SK-N-SH (cell line): ENCODE data around the gene MB21D2. TPM values are rescaled to one million over a fixed set of nuclear protein-coding genes. Genes with fewer than 3 reads are reported as not detected.
"Not testable (repeated sequence)": the region's sequence is repeated elsewhere in the genome, so short reads cannot be mapped to it uniquely, and the experiment has no call there.

Experiments used
- CTCF ChIA-PET: fragments of 300-600, 350-600 bp; formaldehyde crosslinking; extraction: SDS; loops from one replicate; lab custom pipeline; 2021; lab: Yijun Ruan, JAX
- POLR2A ChIA-PET: fragments of 350-600 bp; sonication (Branson Sonifier 250); formaldehyde crosslinking; extraction: SDS; loops from one replicate; lab custom pipeline; 2020; ENCODE audit warnings: antibody characterized with exemption, inconsistent platforms; lab: Yijun Ruan, JAX
- DNase-seq: peaks from one replicate; pipeline ENCODE4 v3.0.0; 2012
- H2AFZ ChIP-seq: fragments of 200-600 bp; sonication (generic); 2 replicates; pipeline ENCODE4 v1.8.1; 2016; ENCODE audit warnings: antibody characterized with exemption, mild to moderate bottlenecking, low read depth
- H3F3A ChIP-seq: fragments of 200-600 bp; sonication (generic); replicated peaks from 2 replicates; pipeline ENCODE3; 2016; ENCODE audit warnings: antibody characterized with exemption, mild to moderate bottlenecking; ENCODE audit not compliant: insufficient read depth
- H3K27ac ChIP-seq, 2 experiments: fragments of 200-500 bp in 1 of 2; fragments of 200-600 bp in 1 of 2; sonication (Bioruptor generic) in 1 of 2; sonication (generic), shearing (Covaris generic) in 1 of 2; 2 replicates each; pipeline versions ENCODE4 v1.5.1 to v1.6.1; 2014 to 2016; ENCODE audit warnings: low read depth in 2 of 2, inconsistent platforms in 1 of 2, low read length in 1 of 2, mild to moderate bottlenecking in 1 of 2, mixed read lengths in 1 of 2
- H3K27me3 ChIP-seq: fragments of 200-600 bp; sonication (generic), shearing (Covaris generic); 2 replicates; pipeline ENCODE4 v1.6.1; 2016; ENCODE audit warnings: mixed run types; ENCODE audit not compliant: insufficient read depth
- H3K36me3 ChIP-seq, 2 experiments: fragments of 200-500 bp in 1 of 2; fragments of 200-600 bp in 1 of 2; sonication (Bioruptor generic) in 1 of 2; sonication (generic) in 1 of 2; replicated peaks in 1 of 2; 2 replicates each; pipeline versions ENCODE3 to v1.5.1; 2014 to 2016; ENCODE audit warnings: low read length in 1 of 2, mild to moderate bottlenecking in 1 of 2; ENCODE audit not compliant: insufficient read depth in 2 of 2, control insufficient read depth in 1 of 2
- H3K4me1 ChIP-seq, 2 experiments: fragments of 200-500 bp in 1 of 2; fragments of 200-600 bp in 1 of 2; sonication (Bioruptor generic) in 1 of 2; sonication (generic), shearing (Covaris generic) in 1 of 2; 2 replicates each; pipeline versions ENCODE4 v1.5.1 to v1.6.1; 2014 to 2016; ENCODE audit warnings: low read depth in 1 of 2, low read length in 1 of 2, mixed run types in 1 of 2; ENCODE audit not compliant: insufficient read depth in 2 of 2, control insufficient read depth in 1 of 2
- H3K4me2 ChIP-seq: fragments of 200-600 bp; sonication (generic), shearing (Covaris generic); 2 replicates; pipeline ENCODE4 v1.6.1; 2017; ENCODE audit warnings: mixed run types
- H3K4me3 ChIP-seq, 2 experiments: fragments of 200-500 bp in 1 of 2; fragments of 200-600 bp in 1 of 2; sonication (Bioruptor generic) in 1 of 2; sonication (generic), shearing (Covaris generic) in 1 of 2; 2 replicates each; pipeline versions ENCODE4 v1.5.1 to v1.8.1; 2014 to 2016; ENCODE audit warnings: low read depth in 2 of 2, inconsistent platforms in 1 of 2, low read length in 1 of 2, mild to moderate bottlenecking in 1 of 2, mixed read lengths in 1 of 2, moderate library complexity in 1 of 2
- H3K79me2 ChIP-seq: fragments of 200-600 bp; sonication (generic); 2 replicates; pipeline ENCODE4 v1.8.1; 2017; ENCODE audit warnings: mild to moderate bottlenecking; ENCODE audit not compliant: insufficient read depth
- H3K9ac ChIP-seq: fragments of 200-600 bp; sonication (generic); 2 replicates; pipeline ENCODE4 v1.6.1; 2017; ENCODE audit warnings: mixed run types
- H3K9me2 ChIP-seq: fragments of 200-600 bp; sonication (generic); 2 replicates; pipeline ENCODE4 v1.6.1; 2017; ENCODE audit warnings: mixed run types
- H3K9me3 ChIP-seq: fragments of 200-600 bp; sonication (generic); 2 replicates; pipeline ENCODE4 v1.6.1; 2017; ENCODE audit warnings: mixed run types, mild to moderate bottlenecking, moderate library complexity
- H4K20me1 ChIP-seq: fragments of 200-600 bp; sonication (generic); 2 replicates; pipeline ENCODE4 v1.6.1; 2017; ENCODE audit warnings: mild to moderate bottlenecking, mixed run types; ENCODE audit not compliant: insufficient read depth
- CHD2 ChIP-seq: fragments of 150-350 bp; IDR thresholded peaks from 2 replicates; pipeline ENCODE4 v1.6.1; 2018; ENCODE audit warnings: low read length; ENCODE audit not compliant: partially characterized antibody
- CTCF ChIP-seq: fragments of 200-600 bp; sonication (generic); IDR thresholded peaks from 2 replicates; pipeline ENCODE4 v1.6.1; 2017; ENCODE audit warnings: antibody characterized with exemption, mild to moderate bottlenecking, moderate library complexity
- ELF1 ChIP-seq: IDR thresholded peaks from 2 replicates; pipeline ENCODE4 v1.4.0; 2012
- EP300 ChIP-seq, 2 experiments: IDR thresholded peaks; 2 replicates each; pipeline versions ENCODE4 v1.4.0 to v1.6.1; 2012; ENCODE audit warnings: borderline replicate concordance in 1 of 2, low read depth in 1 of 2, low read length in 1 of 2
- EZH2phosphoT487 ChIP-seq: fragments of 200-600 bp; sonication (generic); IDR thresholded peaks from 2 replicates; pipeline ENCODE4 v1.6.1; 2017; ENCODE audit warnings: low read depth, mixed run types, mild to moderate bottlenecking, antibody characterized with exemption, moderate library complexity, borderline replicate concordance
- GABPA ChIP-seq: IDR thresholded peaks from 2 replicates; pipeline ENCODE4 v1.4.0; 2012; ENCODE audit warnings: low read depth, mild to moderate bottlenecking
- GATA2 ChIP-seq: sonication (generic); formaldehyde crosslinking; IDR thresholded peaks from 2 replicates; pipeline ENCODE4 v1.5.0; 2020; ENCODE audit warnings: mild to moderate bottlenecking, missing genetic modification reagents
- MEF2A ChIP-seq: IDR thresholded peaks from 2 replicates; pipeline ENCODE4 v1.4.0; 2012; ENCODE audit warnings: low read depth, borderline replicate concordance
- NFIC ChIP-seq: IDR thresholded peaks from 2 replicates; pipeline ENCODE4 v1.4.0; 2012; ENCODE audit warnings: borderline replicate concordance
- POLR2AphosphoS5 ChIP-seq: IDR thresholded peaks from 2 replicates; pipeline ENCODE4 v1.6.1; 2012; ENCODE audit warnings: low read depth, low read length
- RAD21 ChIP-seq: IDR thresholded peaks from 2 replicates; pipeline ENCODE4 v1.6.1; 2012; ENCODE audit warnings: mild to moderate bottlenecking, low read length
- RCOR1 ChIP-seq: fragments of 150-350 bp; IDR thresholded peaks from 2 replicates; pipeline ENCODE4 v1.6.1; 2017; ENCODE audit warnings: antibody characterized with exemption, low read length
- RFX5 ChIP-seq: IDR thresholded peaks from 2 replicates; pipeline ENCODE4 v1.6.1; 2012; ENCODE audit warnings: mild to moderate bottlenecking, improper control_type of control experiment, low read length
- TEAD4 ChIP-seq: IDR thresholded peaks from 2 replicates; pipeline ENCODE4 v1.4.0; 2012; ENCODE audit warnings: mild to moderate bottlenecking, borderline replicate concordance; ENCODE audit not compliant: insufficient read depth
- USF1 ChIP-seq: IDR thresholded peaks from 2 replicates; pipeline ENCODE4 v1.4.0; 2012; ENCODE audit warnings: low read depth, borderline replicate concordance
- YY1 ChIP-seq: IDR thresholded peaks from 2 replicates; pipeline ENCODE4 v1.4.0; 2012; ENCODE audit warnings: low read depth, mild to moderate bottlenecking
- ZBTB33 ChIP-seq: IDR thresholded peaks from 2 replicates; pipeline ENCODE4 v1.4.0; 2012; ENCODE audit warnings: low read depth, borderline replicate concordance
- WGBS: methylation state at CpG from one replicate; pipeline ENCODE4 v1.1.6; 2017; ENCODE audit warnings: low lambda C conversion rate; 5-methylcytosine and 5-hydroxymethylcytosine counted together
- polyA plus RNA-seq, 3 experiments: library from polyadenylated mRNA; depleted of rRNA; stranded (reverse); fragments of >200 nt; gene quantifications; 2 replicates each; pipeline ENCODE4 v1.2.3, GENCODE V29; 2012
- TF ChIP-seq, protein P1 (sequence below): IDR thresholded peaks from 2 replicates; pipeline ENCODE4 v1.4.0; 2012; ENCODE audit warnings: low read depth
- TF ChIP-seq, protein P2 (sequence below): IDR thresholded peaks from 2 replicates; pipeline ENCODE4; 2012
- TF ChIP-seq, protein P3 (sequence below): fragments of 150-350 bp; IDR thresholded peaks from 2 replicates; pipeline ENCODE4 v1.6.1; 2016; ENCODE audit warnings: mild to moderate bottlenecking, low read depth, low read length

Gene MB21D2
- polyA plus RNA-seq, 1 of the 3 experiments (the other 2 are of a cell fraction): 12.7 TPM

DNA sequence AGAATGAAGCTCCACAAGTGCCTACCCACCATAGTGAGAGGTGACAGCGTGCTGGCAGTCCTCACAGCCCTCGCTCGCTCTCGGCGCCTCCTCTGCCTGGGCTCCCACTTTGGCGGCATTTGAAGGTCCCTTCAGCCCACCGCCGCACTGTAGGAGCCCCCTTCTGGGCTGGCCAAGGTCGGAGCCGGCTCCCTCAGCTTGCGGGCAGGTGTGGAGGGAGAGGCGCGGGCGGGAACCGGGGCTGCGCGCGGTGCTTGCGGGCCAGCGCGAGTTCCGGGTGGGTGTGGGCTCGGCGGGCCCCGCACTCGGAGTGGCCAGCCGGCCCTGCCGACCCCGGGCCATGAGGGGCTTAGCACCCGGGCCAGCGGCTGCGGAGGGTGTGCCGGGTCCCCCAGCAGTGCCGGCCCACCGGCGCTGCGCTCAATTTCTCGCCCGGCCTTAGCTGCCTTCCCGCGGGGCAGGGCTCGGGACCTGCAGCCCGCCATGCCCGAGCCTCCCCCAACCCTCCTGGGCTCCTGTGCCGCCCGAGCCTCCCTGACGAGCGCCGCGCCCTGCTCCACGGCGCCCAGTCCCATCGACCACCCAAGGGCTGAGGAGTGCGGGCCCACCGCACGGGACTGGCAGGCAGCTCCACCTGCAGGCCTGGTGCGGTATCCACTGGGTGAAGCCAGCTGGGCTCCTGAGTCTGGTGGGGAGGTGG, 128.7 kb downstream of the MB21D2 start:
- H3K27ac ChIP-seq, POLR2A ChIA-PET, H3K9me2 ChIP-seq, H2AFZ ChIP-seq, H3K27me3 ChIP-seq, H3K4me1 ChIP-seq, DNase-seq, H4K20me1 ChIP-seq, H3K9me3 ChIP-seq, H3F3A ChIP-seq, H3K4me2 ChIP-seq, H3K36me3 ChIP-seq, H3K79me2 ChIP-seq, H3K4me3 ChIP-seq, H3K9ac ChIP-seq: not testable (repeated sequence)
- peak; percentile 14; the same call in 1 of the 2 replicates for TF ChIP-seq CTCF
- WGBS: 68% methylated on average over 8 of the region's 57 CpGs
- CTCF ChIA-PET: interaction anchor here (1.2 to 1.7 kb wide), 4 partner anchors 24 to 221 kb away, joined by 3 to 6 read pairs (median 5); no protein-coding TSS in a partner anchor

DNA sequence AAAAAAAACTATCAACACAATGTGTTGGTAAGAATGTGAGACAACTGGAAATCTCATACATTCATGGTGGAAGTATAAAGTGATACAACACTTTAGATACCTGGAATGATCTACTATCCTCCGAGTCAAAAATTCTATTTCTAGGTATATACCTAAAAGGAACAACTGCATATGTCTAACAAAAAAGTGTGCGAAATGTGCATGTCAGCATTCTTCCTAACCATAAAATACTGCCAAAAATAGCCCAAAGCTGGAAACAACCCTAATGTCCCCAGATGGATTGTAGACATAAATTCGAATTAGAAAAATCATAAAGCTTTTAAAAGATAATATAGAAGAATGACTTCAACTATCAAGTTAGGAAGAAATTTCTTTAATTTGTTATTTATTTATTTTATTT, 139.1 kb downstream of the MB21D2 start:
- Histone ChIP-seq H3K27ac (no peak overlapping the region), H3K27me3 (peaks cover 9% of the 10 kb centered on the region; the same call in 1 of the 2 replicates), H3K4me1 (no peaks in the 10 kb centered on the region), H3K4me2 (no peak overlapping the region), H3K9ac (no peak overlapping the region), H2AFZ (no peak overlapping the region), H3K36me3 (no peaks in the 10 kb centered on the region), H3K4me3 (no peak overlapping the region), H4K20me1 (no peaks in the 10 kb centered on the region), H3K79me2 (no peaks in the 10 kb centered on the region), H3K9me3 (0 out of 2 replicates have a peak, but pooled peaks cover 5% of the 10 kb centered on the region)
- DNase-seq: no peak
- WGBS: 34% methylated on average over 3 of the region's 3 CpGs
- TF ChIP-seq RCOR1 (no peak), GATA2 (no peak), USF1 (no peak), RAD21 (no peak), EP300 (IDR thresholded peaks at IDR 0.05; ENCODE audit: borderline replicate concordance in 1 of 2, low read depth in 1 of 2, low read length in 1 of 2) (no peak), ZBTB33 (no peak), EZH2phosphoT487 (no peak), GABPA (no peak), TEAD4 (no peak), CHD2 (no peak), ELF1 (no peak), MEF2A (no peak), NFIC (no peak), POLR2AphosphoS5 (no peak), YY1 (no peak), RFX5 (no peak)
- TF ChIP-seq, protein P1, sequence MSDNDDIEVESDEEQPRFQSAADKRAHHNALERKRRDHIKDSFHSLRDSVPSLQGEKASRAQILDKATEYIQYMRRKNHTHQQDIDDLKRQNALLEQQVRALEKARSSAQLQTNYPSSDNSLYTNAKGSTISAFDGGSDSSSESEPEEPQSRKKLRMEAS: no peak
- TF ChIP-seq, protein P2, sequence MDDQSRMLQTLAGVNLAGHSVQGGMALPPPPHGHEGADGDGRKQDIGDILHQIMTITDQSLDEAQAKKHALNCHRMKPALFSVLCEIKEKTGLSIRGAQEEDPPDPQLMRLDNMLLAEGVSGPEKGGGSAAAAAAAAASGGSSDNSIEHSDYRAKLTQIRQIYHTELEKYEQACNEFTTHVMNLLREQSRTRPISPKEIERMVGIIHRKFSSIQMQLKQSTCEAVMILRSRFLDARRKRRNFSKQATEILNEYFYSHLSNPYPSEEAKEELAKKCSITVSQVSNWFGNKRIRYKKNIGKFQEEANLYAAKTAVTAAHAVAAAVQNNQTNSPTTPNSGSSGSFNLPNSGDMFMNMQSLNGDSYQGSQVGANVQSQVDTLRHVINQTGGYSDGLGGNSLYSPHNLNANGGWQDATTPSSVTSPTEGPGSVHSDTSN: no peak
- TF ChIP-seq, protein P3, sequence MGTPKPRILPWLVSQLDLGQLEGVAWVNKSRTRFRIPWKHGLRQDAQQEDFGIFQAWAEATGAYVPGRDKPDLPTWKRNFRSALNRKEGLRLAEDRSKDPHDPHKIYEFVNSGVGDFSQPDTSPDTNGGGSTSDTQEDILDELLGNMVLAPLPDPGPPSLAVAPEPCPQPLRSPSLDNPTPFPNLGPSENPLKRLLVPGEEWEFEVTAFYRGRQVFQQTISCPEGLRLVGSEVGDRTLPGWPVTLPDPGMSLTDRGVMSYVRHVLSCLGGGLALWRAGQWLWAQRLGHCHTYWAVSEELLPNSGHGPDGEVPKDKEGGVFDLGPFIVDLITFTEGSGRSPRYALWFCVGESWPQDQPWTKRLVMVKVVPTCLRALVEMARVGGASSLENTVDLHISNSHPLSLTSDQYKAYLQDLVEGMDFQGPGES: no peak
- TF ChIP-seq, all 33 proteins: peak for 0
- ChIA-PET POLR2A (no interaction called here), CTCF (interaction anchor here (1.1 to 1.6 kb wide), 2 partner anchors 34 to 263 kb away, joined by 4 to 7 read pairs; no protein-coding TSS in a partner anchor)
- Histone ChIP-seq H3F3A (no peaks in the 10 kb centered on the region), H3K9me2 (no peaks in the 10 kb centered on the region)
